GM23338 (cell line): Measurements from ENCODE around the gene RCC2. TPM values are rescaled to one million over a fixed set of nuclear protein-coding genes. Genes with fewer than 3 reads are reported as not detected.

Experiments
- ATAC-seq: fragments of 200-7000 bp; cut with Tn5 transposase; 3 replicates; pipeline ENCODE4 v1.9.1; 2020
- DNase-seq: peaks from one replicate; pipeline ENCODE4 v3.0.0-alpha.2; 2015; ENCODE audit warnings: low spot score
- H2AFZ ChIP-seq: fragments of 200-600 bp; sonication (generic); 2 replicates; pipeline ENCODE4 v1.8.0; 2016; ENCODE audit warnings: antibody characterized with exemption, mild to moderate bottlenecking, moderate library complexity
- H3F3A ChIP-seq: fragments of 200-600 bp; sonication (generic); replicated peaks from 2 replicates; pipeline ENCODE4 v1.8.0; 2017; ENCODE audit warnings: antibody characterized with exemption, mixed run types, low read depth
- H3K27ac ChIP-seq: fragments of 200-600 bp; sonication (generic); 2 replicates; pipeline ENCODE4 v1.6.1; 2016; ENCODE audit warnings: low read depth
- H3K27me3 ChIP-seq: fragments of 200-600 bp; sonication (generic); 2 replicates; pipeline ENCODE4 v1.8.0; 2016; ENCODE audit warnings: mild to moderate bottlenecking, mixed run types, moderate library complexity; ENCODE audit not compliant: insufficient read depth
- H3K36me3 ChIP-seq: fragments of 200-600 bp; sonication (generic); 2 replicates; pipeline ENCODE4 v1.8.0; 2016; ENCODE audit warnings: mild to moderate bottlenecking; ENCODE audit not compliant: insufficient read depth
- H3K4me1 ChIP-seq: fragments of 200-600 bp; sonication (generic); 2 replicates; pipeline ENCODE4 v1.8.0; 2016; ENCODE audit warnings: mild to moderate bottlenecking, moderate library complexity; ENCODE audit not compliant: insufficient read depth
- H3K4me2 ChIP-seq: fragments of 200-600 bp; sonication (generic); 2 replicates; pipeline ENCODE4 v1.7.1; 2017; ENCODE audit warnings: mixed run types
- H3K4me3 ChIP-seq: fragments of 200-600 bp; sonication (generic); 2 replicates; pipeline ENCODE4 v1.6.1; 2016; ENCODE audit warnings: mixed run types
- H3K79me2 ChIP-seq: fragments of 200-600 bp; sonication (generic); replicated peaks from 2 replicates; pipeline ENCODE4 v1.8.0; 2017; ENCODE audit warnings: mild to moderate bottlenecking; ENCODE audit not compliant: insufficient read depth
- H3K9me2 ChIP-seq: fragments of 200-600 bp; sonication (generic); 2 replicates; pipeline ENCODE4 v1.8.0; 2017; ENCODE audit not compliant: insufficient read depth
- H4K20me1 ChIP-seq: fragments of 200-600 bp; sonication (generic); replicated peaks from 2 replicates; pipeline ENCODE4 v1.8.0; 2017; ENCODE audit warnings: mild to moderate bottlenecking; ENCODE audit not compliant: insufficient read depth
- H3K27ac Mint-ChIP-seq: 2 replicates; pipeline ENCODE4 v1.8.0; 2020; ENCODE audit warnings: inconsistent platforms, mild to moderate bottlenecking, moderate library complexity, mixed read lengths
- H3K27me3 Mint-ChIP-seq: 3 replicates; pipeline ENCODE4 v1.8.0; 2022; ENCODE audit warnings: low read depth, mild to moderate bottlenecking, moderate library complexity, mixed read lengths, inconsistent platforms; ENCODE audit not compliant: insufficient read depth, poor library complexity
- H3K36me3 Mint-ChIP-seq: 3 replicates; pipeline ENCODE4 v1.8.0; 2021; ENCODE audit warnings: low read depth, mild to moderate bottlenecking, inconsistent platforms, moderate library complexity, mixed read lengths
- H3K4me1 Mint-ChIP-seq: 3 replicates; pipeline ENCODE4 v1.8.0; 2020; ENCODE audit warnings: mild to moderate bottlenecking, inconsistent platforms, mixed read lengths
- H3K4me3 Mint-ChIP-seq: 3 replicates; pipeline ENCODE4 v1.8.0; 2021; ENCODE audit warnings: moderate library complexity, mild to moderate bottlenecking, inconsistent platforms, mixed read lengths
- H3K9me3 Mint-ChIP-seq: 3 replicates; pipeline ENCODE4 v1.8.0; 2020; ENCODE audit warnings: moderate library complexity, mild to moderate bottlenecking, inconsistent platforms, mixed read lengths
- CREB1 ChIP-seq: fragments of 250-450 bp; sonication (Bioruptor Pico); IDR thresholded peaks from 2 replicates; pipeline ENCODE4 v1.5.0; 2020; ENCODE audit warnings: low read depth, mild to moderate bottlenecking, moderate library complexity
- EZH2 ChIP-seq: fragments of 200-600 bp; sonication (generic); IDR thresholded peaks from one replicate; pipeline ENCODE4 v1.8.0; 2017; ENCODE audit warnings: antibody characterized with exemption, mild to moderate bottlenecking, low read depth; ENCODE audit not compliant: unreplicated experiment
- EZH2phosphoT487 ChIP-seq: fragments of 200-600 bp; sonication (generic); IDR thresholded peaks from one replicate; pipeline ENCODE4 v1.8.1; 2018; ENCODE audit warnings: antibody characterized with exemption; ENCODE audit not compliant: unreplicated experiment
- JUNB ChIP-seq: IDR thresholded peaks from one replicate; pipeline ENCODE4 v1.6.1; 2016; ENCODE audit warnings: antibody characterized with exemption; ENCODE audit not compliant: unreplicated experiment
- NANOG ChIP-seq: IDR thresholded peaks from 2 replicates; pipeline ENCODE4 v1.6.1; 2016; ENCODE audit warnings: antibody characterized with exemption, borderline replicate concordance
- POLR2AphosphoS5 ChIP-seq: IDR thresholded peaks from 2 replicates; pipeline ENCODE4 v1.6.1; 2016; ENCODE audit warnings: antibody characterized with exemption, low read depth
- STAT1 ChIP-seq: IDR thresholded peaks from one replicate; pipeline ENCODE4 v1.6.1; 2016; ENCODE audit warnings: antibody characterized with exemption; ENCODE audit not compliant: unreplicated experiment
- ZNF114 ChIP-seq: fragments of 250-450 bp; sonication (Bioruptor Pico); IDR thresholded peaks from 2 replicates; pipeline ENCODE4 v1.5.0; 2020; ENCODE audit warnings: mild to moderate bottlenecking, moderate library complexity
- ZNF331 ChIP-seq: fragments of 250-450 bp; sonication (Bioruptor Pico); IDR thresholded peaks from 2 replicates; pipeline ENCODE4 v1.5.0; 2020; ENCODE audit warnings: low read depth, mild to moderate bottlenecking, moderate library complexity
- polyA plus RNA-seq: library from polyadenylated mRNA; unstranded; fragments of >200 nt; fragmentation: Nextera tagmentation; extraction: Ambion mirVana; gene quantifications from 2 replicates; pipeline ENCODE4 v1.2.1, GENCODE V29; 2016
- total RNA-seq: library from RNA; depleted of rRNA; stranded (reverse); fragments of >200 nt; shearing (Covaris generic); gene quantifications from 2 replicates; pipeline ENCODE4 v1.2.3, GENCODE V29; 2014
- TF ChIP-seq, protein P1 (sequence below): IDR thresholded peaks from 2 replicates; pipeline ENCODE4 v1.6.1; 2016; ENCODE audit warnings: antibody characterized with exemption
- TF ChIP-seq, protein P2 (sequence below): fragments of 250-450 bp; sonication (Bioruptor Pico); IDR thresholded peaks from 2 replicates; pipeline ENCODE4 v1.5.0; 2020; ENCODE audit warnings: mild to moderate bottlenecking, moderate library complexity
- TF ChIP-seq, protein P3 (sequence below): IDR thresholded peaks from one replicate; pipeline ENCODE4 v1.6.1; 2018; ENCODE audit warnings: antibody characterized with exemption; ENCODE audit not compliant: unreplicated experiment
- TF ChIP-seq, protein P4 (sequence below), 2 experiments: fragments of 200-600 bp in 1 of 2; sonication (generic) in 1 of 2; conservative IDR thresholded peaks; 2 replicates each; pipeline versions ENCODE4 v1.5.1 to v1.6.1; 2016 to 2017; ENCODE audit warnings: antibody characterized with exemption in 2 of 2, low read depth in 2 of 2, mild to moderate bottlenecking in 2 of 2, moderate library complexity in 1 of 2

The RCC2 gene
- total and polyA plus RNA-seq, 2 experiments from 2014 or later = 97.1 to 386 TPM

DNA sequence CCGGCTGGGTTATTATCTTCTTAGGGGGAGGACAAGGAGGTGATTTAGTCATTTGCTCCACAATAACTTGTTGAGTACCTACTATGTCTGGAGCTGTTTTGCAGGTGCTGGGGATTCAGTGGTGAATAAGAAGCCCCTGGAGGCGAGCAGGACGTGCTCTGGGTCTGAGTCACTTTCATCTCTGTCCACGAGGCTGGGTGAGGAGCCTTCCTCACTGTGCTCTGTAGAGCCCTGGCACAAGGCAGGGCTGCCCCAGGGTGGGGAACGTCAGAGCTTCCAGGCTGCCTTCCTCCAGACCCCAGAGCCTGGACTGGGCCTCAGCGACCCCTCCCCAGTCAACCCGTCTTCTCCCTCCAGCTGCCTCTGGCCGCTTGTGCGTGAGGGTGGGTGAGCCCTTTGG, 70.0 kb downstream of the RCC2 start:
- TF ChIP-seq ZNF114 (no peak), EZH2phosphoT487 (no peak), NANOG (no peak), POLR2AphosphoS5 (no peak), JUNB (no peak), EZH2 (no peak), STAT1 (no peak), ZNF331 (CRISPR knock-in tag) (no peak), CREB1 (CRISPR knock-in tag) (no peak)
- TF ChIP-seq, protein P1, sequence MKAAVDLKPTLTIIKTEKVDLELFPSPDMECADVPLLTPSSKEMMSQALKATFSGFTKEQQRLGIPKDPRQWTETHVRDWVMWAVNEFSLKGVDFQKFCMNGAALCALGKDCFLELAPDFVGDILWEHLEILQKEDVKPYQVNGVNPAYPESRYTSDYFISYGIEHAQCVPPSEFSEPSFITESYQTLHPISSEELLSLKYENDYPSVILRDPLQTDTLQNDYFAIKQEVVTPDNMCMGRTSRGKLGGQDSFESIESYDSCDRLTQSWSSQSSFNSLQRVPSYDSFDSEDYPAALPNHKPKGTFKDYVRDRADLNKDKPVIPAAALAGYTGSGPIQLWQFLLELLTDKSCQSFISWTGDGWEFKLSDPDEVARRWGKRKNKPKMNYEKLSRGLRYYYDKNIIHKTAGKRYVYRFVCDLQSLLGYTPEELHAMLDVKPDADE = no peak
- TF ChIP-seq, protein P2, sequence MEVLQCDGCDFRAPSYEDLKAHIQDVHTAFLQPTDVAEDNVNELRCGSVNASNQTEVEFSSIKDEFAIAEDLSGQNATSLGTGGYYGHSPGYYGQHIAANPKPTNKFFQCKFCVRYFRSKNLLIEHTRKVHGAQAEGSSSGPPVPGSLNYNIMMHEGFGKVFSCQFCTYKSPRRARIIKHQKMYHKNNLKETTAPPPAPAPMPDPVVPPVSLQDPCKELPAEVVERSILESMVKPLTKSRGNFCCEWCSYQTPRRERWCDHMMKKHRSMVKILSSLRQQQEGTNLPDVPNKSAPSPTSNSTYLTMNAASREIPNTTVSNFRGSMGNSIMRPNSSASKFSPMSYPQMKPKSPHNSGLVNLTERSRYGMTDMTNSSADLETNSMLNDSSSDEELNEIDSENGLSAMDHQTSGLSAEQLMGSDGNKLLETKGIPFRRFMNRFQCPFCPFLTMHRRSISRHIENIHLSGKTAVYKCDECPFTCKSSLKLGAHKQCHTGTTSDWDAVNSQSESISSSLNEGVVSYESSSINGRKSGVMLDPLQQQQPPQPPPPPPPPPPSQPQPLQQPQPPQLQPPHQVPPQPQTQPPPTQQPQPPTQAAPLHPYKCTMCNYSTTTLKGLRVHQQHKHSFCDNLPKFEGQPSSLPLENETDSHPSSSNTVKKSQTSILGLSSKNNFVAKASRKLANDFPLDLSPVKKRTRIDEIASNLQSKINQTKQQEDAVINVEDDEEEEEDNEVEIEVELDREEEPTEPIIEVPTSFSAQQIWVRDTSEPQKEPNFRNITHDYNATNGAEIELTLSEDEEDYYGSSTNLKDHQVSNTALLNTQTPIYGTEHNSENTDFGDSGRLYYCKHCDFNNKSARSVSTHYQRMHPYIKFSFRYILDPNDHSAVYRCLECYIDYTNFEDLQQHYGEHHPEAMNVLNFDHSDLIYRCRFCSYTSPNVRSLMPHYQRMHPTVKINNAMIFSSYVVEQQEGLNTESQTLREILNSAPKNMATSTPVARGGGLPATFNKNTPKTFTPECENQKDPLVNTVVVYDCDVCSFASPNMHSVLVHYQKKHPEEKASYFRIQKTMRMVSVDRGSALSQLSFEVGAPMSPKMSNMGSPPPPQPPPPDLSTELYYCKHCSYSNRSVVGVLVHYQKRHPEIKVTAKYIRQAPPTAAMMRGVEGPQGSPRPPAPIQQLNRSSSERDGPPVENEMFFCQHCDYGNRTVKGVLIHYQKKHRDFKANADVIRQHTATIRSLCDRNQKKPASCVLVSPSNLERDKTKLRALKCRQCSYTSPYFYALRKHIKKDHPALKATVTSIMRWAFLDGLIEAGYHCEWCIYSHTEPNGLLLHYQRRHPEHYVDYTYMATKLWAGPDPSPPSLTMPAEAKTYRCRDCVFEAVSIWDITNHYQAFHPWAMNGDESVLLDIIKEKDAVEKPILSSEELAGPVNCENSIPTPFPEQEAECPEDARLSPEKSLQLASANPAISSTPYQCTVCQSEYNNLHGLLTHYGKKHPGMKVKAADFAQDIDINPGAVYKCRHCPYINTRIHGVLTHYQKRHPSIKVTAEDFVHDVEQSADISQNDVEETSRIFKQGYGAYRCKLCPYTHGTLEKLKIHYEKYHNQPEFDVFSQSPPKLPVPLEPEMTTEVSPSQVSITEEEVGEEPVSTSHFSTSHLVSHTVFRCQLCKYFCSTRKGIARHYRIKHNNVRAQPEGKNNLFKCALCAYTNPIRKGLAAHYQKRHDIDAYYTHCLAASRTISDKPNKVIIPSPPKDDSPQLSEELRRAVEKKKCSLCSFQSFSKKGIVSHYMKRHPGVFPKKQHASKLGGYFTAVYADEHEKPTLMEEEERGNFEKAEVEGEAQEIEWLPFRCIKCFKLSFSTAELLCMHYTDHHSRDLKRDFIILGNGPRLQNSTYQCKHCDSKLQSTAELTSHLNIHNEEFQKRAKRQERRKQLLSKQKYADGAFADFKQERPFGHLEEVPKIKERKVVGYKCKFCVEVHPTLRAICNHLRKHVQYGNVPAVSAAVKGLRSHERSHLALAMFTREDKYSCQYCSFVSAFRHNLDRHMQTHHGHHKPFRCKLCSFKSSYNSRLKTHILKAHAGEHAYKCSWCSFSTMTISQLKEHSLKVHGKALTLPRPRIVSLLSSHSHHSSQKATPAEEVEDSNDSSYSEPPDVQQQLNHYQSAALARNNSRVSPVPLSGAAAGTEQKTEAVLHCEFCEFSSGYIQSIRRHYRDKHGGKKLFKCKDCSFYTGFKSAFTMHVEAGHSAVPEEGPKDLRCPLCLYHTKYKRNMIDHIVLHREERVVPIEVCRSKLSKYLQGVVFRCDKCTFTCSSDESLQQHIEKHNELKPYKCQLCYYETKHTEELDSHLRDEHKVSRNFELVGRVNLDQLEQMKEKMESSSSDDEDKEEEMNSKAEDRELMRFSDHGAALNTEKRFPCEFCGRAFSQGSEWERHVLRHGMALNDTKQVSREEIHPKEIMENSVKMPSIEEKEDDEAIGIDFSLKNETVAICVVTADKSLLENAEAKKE (CRISPR knock-in tag) = no peak
- TF ChIP-seq, protein P3, sequence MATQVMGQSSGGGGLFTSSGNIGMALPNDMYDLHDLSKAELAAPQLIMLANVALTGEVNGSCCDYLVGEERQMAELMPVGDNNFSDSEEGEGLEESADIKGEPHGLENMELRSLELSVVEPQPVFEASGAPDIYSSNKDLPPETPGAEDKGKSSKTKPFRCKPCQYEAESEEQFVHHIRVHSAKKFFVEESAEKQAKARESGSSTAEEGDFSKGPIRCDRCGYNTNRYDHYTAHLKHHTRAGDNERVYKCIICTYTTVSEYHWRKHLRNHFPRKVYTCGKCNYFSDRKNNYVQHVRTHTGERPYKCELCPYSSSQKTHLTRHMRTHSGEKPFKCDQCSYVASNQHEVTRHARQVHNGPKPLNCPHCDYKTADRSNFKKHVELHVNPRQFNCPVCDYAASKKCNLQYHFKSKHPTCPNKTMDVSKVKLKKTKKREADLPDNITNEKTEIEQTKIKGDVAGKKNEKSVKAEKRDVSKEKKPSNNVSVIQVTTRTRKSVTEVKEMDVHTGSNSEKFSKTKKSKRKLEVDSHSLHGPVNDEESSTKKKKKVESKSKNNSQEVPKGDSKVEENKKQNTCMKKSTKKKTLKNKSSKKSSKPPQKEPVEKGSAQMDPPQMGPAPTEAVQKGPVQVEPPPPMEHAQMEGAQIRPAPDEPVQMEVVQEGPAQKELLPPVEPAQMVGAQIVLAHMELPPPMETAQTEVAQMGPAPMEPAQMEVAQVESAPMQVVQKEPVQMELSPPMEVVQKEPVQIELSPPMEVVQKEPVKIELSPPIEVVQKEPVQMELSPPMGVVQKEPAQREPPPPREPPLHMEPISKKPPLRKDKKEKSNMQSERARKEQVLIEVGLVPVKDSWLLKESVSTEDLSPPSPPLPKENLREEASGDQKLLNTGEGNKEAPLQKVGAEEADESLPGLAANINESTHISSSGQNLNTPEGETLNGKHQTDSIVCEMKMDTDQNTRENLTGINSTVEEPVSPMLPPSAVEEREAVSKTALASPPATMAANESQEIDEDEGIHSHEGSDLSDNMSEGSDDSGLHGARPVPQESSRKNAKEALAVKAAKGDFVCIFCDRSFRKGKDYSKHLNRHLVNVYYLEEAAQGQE = no peak
- TF ChIP-seq, protein P4, sequence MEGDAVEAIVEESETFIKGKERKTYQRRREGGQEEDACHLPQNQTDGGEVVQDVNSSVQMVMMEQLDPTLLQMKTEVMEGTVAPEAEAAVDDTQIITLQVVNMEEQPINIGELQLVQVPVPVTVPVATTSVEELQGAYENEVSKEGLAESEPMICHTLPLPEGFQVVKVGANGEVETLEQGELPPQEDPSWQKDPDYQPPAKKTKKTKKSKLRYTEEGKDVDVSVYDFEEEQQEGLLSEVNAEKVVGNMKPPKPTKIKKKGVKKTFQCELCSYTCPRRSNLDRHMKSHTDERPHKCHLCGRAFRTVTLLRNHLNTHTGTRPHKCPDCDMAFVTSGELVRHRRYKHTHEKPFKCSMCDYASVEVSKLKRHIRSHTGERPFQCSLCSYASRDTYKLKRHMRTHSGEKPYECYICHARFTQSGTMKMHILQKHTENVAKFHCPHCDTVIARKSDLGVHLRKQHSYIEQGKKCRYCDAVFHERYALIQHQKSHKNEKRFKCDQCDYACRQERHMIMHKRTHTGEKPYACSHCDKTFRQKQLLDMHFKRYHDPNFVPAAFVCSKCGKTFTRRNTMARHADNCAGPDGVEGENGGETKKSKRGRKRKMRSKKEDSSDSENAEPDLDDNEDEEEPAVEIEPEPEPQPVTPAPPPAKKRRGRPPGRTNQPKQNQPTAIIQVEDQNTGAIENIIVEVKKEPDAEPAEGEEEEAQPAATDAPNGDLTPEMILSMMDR (conservative IDR thresholded peaks at IDR 0.05; ENCODE audit: low read depth in 2 of 2) = no peak
- H3K27ac ChIP-seq = no peak overlapping the region
- DNase-seq = no peak

More for the DNA sequence above, 70.0 kb downstream of the RCC2 start:
- no peak for ATAC-seq
- Mint-ChIP-seq H3K4me3 (no peak overlapping the region), H3K36me3 (no peaks in the 10 kb centered on the region), H3K9me3 (no peaks in the 10 kb centered on the region), H3K27me3 (peaks cover 9% of the 10 kb centered on the region), H3K27ac (no peak overlapping the region), H3K4me1 (peaks cover 11% of the 10 kb centered on the region)
- H3K4me3 ChIP-seq = no peak overlapping the region
- H3K79me2 ChIP-seq = no peaks in the 10 kb centered on the region
- no peaks in the 10 kb centered on the region for H3K36me3 ChIP-seq
- H3K4me1 ChIP-seq = peaks cover 3% of the 10 kb centered on the region; the same call in 1 of the 2 replicates
- H2AFZ ChIP-seq = no peak overlapping the region
- H3K9me2 ChIP-seq = no peaks in the 10 kb centered on the region
- no peaks in the 10 kb centered on the region for H4K20me1 ChIP-seq
- no peaks in the 10 kb centered on the region for H3K27me3 ChIP-seq
- H3F3A ChIP-seq = no peaks in the 10 kb centered on the region
- H3K4me2 ChIP-seq = no peak overlapping the region
